HG03039 (cell line): Measurements from ENCODE around the gene CYCS.
"Not testable (repeated sequence)": the region's sequence is repeated elsewhere in the genome, so short reads cannot be mapped to it uniquely, and the experiment has no call there.

ENCODE experiments used
- ATAC-seq: cut with Tn5 transposase; IDR thresholded peaks from one replicate; pipeline ENCODE4 v1.9.1; 2021; ENCODE audit warnings: mild to moderate bottlenecking, moderate library complexity; ENCODE audit not compliant: unreplicated experiment

The CYCS gene

DNA sequence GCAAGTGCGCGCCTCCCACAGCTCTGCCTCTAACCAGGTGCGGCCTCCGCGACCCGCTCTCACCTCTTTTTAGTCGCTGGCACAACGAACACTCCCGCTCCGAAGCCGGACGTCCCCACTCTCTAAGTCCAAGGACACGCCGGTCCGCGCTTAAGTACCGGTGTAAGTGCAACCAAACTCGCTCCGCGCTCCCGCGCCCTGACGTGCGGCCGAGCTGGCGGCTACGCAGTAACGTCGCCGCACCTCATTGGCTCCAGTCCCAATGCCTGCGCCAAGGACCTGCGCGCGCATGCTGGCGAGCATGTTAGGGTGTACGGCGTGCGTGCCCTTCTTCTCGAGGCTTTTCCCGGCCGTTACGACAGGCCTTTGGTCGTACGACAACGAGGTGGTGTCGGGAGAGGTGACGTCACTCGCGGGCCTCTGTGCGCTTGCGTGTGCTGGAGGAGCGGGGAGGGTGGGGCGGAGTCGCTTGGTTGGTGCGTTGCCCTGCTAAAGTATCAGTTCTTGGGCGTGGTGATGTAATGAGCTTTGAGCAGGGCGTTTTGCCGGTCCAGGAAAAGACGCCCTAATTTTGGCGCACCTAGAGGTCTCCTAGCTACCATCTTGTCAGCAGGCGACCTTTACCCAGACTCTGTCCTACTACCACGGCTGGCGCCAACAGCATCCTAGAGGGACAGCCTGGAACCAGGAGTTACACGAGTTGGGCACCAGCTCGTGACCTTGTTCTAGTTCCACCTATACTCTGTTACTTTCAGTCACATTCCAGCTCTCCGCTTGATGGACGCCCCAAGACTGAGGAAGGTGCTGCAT lies at the start of gene CYCS:
Gene CYCS (minus strand): TSS at position 124 of the 810 bp plus-strand sequence. CDS start 1,141 bp downstream, outside the sequence.
- ATAC-seq, result peak; percentile 92

DNA sequence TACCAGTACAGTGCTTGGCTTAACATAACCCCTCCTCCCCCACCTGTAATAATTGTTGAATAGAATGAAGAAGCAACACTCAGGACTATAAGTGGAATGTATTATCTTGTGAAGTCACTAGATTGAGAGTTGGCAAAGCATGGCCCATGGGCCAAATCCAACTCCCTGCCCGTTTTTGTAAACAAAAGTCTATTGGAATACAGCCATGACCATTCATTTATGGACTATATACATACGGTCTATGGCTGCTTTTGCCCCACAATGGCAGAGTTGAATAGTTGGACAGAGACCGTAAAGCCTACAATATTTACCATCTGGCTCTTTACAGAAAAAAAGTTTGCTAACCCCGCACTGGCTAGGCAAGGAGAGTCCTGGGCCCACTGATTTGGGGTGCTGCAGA lies 48.1 kb upstream of the CYCS start:
- ATAC-seq, result no peak

DNA sequence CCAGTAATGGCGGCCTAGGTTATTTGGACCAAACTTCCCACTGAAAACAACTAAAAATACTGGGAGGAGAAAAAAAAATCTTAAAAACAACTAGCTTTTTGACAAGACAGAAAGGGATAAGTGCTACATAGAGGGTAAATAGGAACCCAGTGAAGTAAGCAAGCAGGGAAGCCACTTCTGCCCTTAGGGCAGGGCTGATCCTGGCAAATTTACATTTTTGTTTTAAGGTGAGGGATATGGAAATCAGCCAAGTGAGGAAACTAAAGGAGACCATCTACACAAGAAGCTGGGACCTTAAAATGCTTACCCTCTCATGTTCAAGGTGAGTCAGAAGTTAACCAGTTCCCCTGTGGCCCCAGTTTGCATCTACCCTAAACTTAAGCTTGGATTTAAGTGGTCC lies 46.5 kb upstream of the CYCS start:
- no peak for ATAC-seq

DNA sequence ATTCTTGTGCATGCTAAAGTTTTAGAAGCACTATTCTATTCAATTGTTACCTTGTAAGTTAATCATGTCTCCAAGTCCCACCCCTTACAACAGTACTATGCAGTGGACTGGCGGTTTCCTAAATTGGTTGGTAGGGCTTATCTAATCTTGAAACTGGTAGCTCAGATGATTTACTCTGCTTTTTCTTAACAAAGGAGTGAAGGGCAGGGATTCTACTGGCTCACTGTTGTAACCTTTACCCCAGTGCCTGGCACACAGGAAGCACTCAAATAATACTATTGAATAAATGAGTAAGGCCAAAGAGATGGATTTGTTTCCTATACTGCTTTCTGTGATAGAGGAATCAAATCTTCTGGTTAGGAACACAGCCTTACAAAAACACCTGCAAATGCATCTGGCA lies 46.0 kb upstream of the CYCS start:
- no peak for ATAC-seq

DNA sequence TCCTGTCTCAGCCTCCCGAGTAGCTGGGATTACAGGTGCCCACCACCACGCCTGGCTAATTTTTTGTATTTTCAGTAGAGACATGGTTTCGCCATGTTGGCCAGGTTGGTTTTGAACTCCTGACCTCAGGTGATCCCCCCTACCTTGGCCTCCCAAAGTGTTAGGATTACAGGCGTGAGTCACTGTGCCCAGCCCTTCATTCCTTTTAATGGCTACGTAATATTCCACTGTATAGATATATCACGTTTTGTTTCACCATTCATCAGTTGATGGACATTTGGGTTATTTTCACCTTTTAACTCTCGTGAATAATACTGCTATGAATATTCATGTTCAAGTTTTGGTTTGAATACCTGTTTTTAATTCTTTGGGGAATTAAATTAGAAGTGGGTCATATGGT lies 44.6 kb upstream of the CYCS start:
- no peak for ATAC-seq

DNA sequence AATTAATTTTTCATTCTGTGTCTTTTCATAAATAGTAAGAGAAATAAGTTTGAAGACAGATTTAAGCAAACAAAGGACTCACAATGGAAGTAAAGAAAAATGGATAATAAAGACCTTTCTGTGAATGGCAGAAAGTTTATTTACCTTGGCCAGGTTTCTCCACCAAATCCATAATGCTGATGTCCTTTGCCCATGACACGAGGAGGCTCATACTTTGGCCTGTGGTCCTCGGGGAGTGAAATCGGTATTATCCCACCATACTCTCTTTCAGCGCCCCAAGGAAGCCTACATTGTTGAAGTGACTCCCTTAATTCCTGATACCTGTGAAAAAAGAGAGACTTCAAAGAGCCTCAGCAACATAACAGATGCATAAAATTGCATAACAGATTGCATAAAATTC lies 43.1 kb upstream of the CYCS start:
- ATAC-seq, result no peak

DNA sequence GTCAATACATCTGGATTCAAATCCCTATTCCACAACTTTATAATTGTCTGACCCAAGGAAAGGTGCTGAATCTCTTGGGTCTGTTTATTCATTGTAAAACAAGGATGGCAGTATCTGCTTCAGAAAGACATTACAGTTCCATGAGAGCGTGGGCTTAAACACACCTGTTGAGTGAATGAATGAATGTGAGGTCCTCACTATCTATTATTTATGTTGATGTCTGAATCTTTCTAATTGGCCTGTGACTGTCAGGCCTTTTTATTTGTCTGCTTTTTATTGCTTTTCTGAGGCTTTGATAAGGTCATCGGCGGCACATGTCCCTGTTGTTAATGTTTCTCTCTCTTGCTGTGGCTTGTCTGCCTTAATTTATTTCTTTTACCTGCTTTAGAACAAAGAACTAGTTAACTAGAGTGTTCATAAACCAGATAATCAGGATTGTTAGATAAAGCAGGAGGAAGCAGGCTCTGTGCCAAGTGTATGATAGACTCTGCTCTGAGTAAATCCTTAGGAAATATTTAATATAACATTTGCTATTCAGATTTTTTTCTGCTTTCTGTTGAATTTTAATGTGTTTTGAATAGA lies 42.3 kb upstream of the CYCS start:
- ATAC-seq, result no peak

DNA sequence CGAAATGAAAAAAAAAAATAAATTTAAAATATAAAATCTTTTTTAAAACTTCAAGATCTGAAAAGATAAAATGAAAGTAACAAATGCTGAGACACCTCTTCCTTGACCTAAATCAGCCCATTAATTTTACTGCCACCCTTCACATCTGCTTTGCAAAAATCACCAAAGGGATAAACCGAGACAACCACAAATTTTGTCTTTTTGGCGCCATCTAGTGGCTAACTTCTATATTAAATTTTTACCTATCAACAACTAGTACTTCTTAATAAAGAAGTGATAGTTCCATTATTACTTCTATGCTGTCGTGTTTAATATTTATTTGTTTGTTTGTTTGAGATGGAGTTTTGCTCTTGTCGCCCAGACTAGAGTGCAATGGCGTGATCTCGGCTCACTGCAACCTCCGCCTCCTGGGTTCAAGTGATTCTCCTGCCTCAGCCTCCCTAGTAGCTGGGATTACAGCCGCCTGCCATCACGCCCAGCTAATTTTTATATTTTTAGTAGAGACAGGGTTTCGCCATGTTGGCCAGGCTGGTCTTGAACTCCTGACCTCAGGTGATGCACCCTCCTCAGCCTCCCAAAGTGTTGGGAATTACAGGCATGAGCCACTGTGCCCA lies 35.0 kb upstream of the CYCS start:
- not testable (repeated sequence) for ATAC-seq

DNA sequence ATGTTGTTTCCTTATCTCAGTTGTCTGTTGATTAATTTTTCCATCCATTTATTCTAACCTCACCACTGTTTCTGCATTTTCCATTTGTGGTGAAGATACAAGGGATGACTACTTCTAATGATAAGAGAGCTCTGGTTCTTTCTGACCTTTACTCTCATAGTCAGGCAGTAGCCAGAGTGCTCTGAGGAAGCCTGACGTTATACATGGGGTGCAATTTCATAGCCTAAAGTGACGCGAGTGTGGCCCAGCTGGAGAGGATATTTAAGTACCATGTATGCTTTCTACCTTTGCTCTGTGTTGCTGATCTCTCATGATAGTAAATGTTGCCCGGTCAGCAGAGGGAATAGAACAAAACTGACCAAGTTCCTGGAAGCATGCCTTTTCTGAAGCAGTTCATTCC lies 33.9 kb upstream of the CYCS start:
- no peak for ATAC-seq

DNA sequence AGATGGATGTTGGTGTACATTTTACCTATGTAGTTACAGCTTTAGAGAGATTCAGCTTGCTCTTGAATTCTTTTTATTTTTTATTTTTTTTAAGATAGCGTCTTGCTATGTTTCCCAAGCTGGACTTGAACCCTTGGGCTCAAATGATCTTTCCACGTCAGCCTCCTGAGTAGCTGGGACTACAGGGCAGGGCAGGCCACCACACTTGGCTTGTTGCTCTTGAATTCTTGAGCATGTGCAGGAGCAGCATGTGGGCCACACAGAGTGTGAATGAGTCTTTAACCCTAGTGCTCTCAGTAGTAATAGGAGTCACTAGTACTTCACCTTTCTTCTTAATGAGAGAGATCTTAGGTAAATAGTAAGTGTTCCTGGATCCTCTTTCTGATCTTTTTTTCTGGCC lies 26.7 kb upstream of the CYCS start:
- no peak for ATAC-seq

DNA sequence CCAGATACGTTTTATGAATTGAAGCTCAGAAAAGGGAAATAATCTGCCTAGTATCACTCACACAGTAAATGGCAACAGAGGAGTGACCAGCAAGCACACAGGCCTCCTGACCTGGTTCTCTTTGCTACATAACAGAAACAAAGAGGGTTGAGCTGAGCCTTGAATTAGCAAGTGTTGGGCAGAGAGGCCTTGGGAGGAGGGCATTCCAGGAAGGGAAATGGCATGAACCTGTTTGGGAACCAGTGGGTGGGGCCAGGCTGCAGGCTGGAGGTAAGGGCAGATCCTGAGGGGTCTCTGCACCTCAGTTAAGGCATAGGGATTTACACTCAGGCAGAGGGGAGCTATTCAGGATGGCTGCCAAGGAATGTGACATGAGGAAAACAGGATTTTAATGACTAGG lies 24.8 kb upstream of the CYCS start:
- no peak for ATAC-seq

DNA sequence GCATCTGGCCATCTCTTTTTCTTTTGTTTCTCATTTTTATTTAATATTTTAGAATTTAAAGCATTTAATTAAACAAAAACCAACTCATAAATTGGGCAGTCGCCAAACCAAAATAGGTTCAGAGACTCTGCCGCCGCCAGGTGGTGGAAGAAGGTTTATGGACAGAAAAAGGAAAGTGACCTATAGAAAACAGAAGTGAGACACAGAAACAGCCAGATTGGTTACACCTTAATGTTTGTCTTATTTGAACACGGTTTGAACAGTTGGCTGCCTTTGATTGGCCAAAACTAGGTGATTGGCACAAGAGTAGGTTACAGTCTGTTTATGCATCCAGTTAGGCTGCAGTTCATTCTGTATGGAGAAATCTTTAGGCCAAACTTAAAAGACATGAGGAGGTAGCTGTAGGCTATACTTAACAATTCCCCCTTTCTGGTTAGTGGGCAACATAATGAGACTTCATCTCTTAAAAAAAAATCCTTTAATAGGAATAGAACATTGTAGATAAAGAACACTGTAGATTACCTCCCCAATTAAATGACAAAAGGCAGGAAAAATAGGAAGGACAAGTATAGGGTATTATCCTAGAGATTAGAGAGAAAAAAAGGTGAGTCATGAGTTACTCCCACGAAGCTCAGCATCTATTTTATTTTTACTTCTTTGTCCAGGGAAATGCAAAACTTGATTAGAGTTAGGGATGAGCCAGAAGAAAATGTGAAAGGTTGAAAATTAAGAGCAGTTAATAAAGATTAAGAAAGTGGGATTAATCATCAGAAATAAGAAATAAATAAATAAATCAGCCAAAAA lies 23.9 kb upstream of the CYCS start:
- no peak for ATAC-seq

DNA sequence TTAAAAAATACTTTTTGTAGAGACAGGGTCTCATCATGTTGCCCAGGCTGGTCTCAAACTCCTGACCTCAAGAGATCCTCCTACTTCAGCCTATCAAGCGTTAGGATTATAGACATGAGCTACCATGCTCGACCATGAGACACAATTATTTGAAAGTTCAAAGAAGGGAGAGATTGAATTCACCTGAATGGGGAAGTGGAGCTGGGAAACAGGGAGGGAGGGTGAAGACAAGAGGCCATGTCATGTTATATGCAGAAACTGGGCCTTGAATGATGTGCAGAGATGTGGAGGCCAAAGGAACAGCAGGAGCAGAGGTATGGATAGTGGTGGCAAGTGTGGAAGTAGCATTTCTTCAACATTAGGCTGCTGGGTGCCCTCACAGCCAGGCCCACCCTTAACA lies 18.7 kb upstream of the CYCS start:
- no peak for ATAC-seq

DNA sequence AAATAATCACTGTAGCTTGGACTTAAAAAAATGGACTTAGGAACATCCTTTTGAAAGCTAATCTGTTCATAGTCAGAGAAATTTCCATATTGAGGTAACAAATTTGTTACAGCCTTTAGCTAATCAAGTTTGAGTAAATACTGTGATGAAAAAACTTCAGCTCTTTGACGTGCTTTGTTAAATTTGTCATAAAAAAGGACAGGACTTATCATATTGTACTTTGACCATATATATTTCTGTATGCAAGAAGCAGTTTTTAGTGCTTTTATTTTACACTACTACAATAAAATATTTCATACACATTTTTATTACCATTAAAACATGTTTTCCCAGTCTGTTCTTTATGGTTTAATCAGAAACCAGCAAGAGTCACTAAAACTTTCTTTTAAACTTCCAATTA lies 14.5 kb upstream of the CYCS start:
- no peak for ATAC-seq

DNA sequence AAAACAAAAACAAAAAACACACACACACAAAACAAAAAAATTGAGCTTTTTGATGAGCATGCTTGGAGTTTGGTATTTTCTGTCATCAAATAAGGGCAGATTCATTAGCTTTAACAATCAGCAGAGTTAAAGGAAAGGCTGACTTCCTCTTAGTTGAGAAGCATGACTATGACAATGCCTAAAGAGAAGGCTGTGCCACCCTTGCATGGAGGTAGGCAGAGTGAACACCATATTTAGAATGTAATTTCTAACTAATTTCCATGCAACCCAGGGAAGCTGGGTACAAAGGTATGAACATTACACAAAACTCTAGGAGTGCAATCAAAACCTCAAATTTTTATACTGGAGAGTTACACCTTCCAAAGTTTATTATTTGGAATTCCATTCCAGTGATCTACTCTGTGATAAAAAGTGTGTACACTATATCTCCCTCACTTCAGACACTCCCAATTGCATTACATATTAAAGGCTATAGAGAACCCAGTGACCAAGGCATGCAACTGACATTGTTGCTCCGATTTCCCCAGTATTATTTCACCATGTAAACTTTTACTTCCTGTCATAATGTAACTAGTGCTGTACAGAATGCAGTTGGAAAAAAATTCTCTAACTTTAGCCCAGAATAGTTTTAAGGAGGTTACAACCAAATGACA lies 9.4 kb upstream of the CYCS start:
- no peak for ATAC-seq

DNA sequence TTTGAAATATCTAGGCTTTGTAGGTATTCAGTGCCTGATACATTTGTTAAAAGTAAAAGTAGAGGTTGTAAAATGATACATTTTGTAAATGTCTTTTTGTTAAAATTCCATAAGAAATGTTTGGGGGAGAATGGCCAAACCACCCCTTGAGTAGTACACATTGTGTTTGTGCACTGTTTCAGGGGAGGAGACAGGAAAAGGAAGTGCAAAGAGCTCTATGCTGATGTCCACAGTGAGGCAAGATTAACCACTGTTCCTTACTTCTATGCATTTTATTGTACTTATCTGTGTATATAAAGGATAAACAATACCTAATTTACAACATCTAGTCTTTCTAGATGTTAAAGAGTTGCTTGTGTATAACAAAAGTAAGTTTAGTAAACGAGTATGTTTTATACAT lies 7.4 kb upstream of the CYCS start:
- no peak for ATAC-seq

DNA sequence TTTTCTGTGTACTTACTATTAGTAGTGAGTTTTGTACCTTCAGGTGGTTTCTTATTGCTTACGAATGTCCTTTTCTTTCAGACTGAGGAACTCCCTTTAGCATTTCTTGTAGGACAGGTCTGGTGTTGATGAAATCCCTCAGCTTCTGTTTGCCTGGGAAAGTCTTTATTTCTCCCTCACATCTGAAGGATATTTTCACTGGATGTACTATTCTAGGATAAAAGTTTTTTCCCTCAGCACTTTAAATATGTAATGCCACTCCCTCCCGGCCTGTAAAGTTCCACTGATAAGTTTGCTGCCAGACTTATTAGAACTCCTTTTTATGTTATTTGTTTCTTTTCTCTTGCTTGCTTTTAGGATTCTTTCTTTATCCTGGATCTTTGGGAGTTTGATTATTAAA lies 1.7 kb upstream of the CYCS start:
- no peak for ATAC-seq

DNA sequence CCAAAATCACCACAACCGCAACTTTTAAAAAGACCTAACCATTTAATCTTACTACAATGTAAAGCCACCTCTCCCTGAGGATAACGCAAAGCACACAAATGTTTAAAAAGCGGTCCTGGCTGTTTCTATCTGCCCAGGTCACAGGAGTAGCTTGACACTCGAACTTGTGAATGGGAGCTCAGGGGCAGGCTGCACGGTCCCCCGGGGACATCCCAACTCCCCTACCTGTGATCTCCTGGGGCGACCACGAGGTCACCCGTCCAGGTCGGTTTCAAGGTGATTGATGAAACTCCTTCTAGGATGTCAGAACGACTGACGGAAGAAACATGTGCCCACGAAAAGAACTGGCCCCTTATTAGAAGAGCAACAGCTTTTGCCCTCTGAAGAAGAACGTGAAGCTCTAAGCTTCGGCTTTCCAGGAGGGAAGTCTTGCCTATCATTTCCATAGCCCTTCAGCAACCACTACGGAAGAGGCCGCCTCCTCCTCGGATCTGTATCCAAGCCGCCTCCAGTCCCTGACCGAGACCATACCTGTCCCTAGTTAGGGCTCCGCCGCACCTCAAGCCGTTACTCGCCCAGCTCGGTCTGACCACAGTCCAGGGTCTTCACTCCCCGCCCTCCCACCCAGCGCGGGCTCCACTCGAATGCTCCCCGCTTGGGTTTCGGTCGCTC lies 459 bp downstream of the CYCS start:
- no peak for ATAC-seq

DNA sequence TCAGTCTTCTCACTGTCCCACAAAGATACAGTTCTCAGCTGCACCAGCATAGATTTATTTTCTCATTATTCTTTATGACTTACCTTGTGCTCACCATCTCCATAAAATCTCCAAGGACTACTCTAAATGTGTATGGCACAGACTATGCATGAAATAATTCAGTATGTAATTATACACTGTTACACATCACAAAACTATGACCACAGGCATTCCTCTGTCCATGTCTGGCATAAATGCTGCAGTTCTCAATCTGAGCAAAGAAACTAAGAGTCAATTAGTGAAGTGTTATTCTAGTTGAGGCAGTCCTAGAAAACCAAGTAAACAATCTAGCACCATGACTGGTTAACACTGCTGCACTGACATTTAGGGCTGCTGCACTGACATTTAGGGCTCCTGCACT lies 2.7 kb downstream of the CYCS start:
- ATAC-seq, result no peak

DNA sequence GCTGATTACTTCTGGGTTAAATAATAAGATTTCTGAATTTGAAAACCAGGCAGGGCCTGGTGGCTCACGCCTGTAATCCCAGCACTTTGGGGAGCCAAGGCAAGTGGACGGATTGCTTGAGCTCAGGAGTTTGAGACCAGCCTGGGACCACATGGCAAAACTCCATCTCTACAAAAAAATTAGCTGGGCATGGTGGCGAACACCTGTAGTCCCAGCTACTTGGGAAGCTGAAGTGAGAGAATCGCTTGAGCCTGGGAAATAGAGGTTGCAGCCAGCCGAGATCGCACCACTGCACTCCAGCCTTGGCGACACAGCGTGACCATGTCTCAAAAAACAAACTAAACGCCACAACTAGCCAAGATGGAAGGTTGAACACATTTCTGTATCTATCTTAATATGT lies 3.5 kb downstream of the CYCS start:
- ATAC-seq, result no peak

DNA sequence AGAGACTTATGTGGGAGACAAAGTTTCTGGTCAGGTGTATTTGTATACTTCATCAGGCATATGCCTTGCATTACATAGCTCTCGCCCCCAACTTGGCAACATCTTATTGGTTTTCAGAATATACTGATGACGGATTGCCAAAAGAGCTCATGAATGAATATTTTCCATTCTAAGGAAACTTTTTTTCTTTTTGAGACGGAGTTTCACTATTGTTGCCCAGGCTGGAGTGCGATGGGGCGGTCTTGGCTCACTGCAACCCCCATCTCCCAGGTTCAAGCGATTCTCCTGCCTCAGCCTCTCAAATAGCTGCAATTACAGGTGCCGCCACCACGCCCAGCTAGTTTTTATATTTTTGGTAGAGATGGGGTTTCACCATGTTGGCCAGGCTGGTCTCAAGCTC lies 6.0 kb downstream of the CYCS start:
- ATAC-seq, result no peak
